Ishikawa (cell line): ENCODE data around the gene ZRANB1.

ENCODE experiments used
- CEBPB ChIP-seq: IDR thresholded peaks from 2 replicates; pipeline ENCODE4 v1.6.1; 2012
- CREB1 ChIP-seq: IDR thresholded peaks from 2 replicates; pipeline ENCODE4 v1.6.1; 2012; ENCODE audit warnings: low read depth
- EGR1 ChIP-seq: IDR thresholded peaks from 2 replicates; pipeline ENCODE4 v1.6.1; 2012
- EP300 ChIP-seq: IDR thresholded peaks from 2 replicates; pipeline ENCODE4 v1.6.1; 2012; ENCODE audit warnings: borderline replicate concordance
- FOXM1 ChIP-seq: IDR thresholded peaks from 2 replicates; pipeline ENCODE4 v1.6.1; 2012; ENCODE audit warnings: low read depth, borderline replicate concordance
- MAX ChIP-seq: IDR thresholded peaks from 2 replicates; pipeline ENCODE4 v1.6.1; 2012
- NFIC ChIP-seq: IDR thresholded peaks from 2 replicates; pipeline ENCODE4 v1.6.1; 2012
- RAD21 ChIP-seq: IDR thresholded peaks from 2 replicates; pipeline ENCODE4 v1.6.1; 2012; ENCODE audit warnings: low read depth
- REST ChIP-seq: IDR thresholded peaks from 2 replicates; pipeline ENCODE4 v1.6.1; 2012; ENCODE audit warnings: low read depth, mild to moderate bottlenecking
- TAF1 ChIP-seq: IDR thresholded peaks from 2 replicates; pipeline ENCODE4 v1.6.1; 2012; ENCODE audit warnings: low read depth, mild to moderate bottlenecking
- TCF12 ChIP-seq: IDR thresholded peaks from 2 replicates; pipeline ENCODE4 v1.6.1; 2012; ENCODE audit warnings: low read depth
- TEAD4 ChIP-seq: IDR thresholded peaks from 2 replicates; pipeline ENCODE4 v1.6.1; 2012
- USF1 ChIP-seq: IDR thresholded peaks from 2 replicates; pipeline ENCODE4 v1.6.1; 2012
- YY1 ChIP-seq: IDR thresholded peaks from 2 replicates; pipeline ENCODE4 v1.6.1; 2012; ENCODE audit warnings: low read depth
- ZBTB7A ChIP-seq: IDR thresholded peaks from 2 replicates; pipeline ENCODE4 v1.6.1; 2012; ENCODE audit warnings: low read depth

The ZRANB1 gene

GRCh38 chr10:124977161-124977560 lies 35.2 kb downstream of the ZRANB1 start:
- TF ChIP-seq REST (no peak), NFIC (no peak), MAX (no peak), ZBTB7A (no peak), TCF12 (no peak), CREB1 (no peak), TAF1 (no peak)

- TF ChIP-seq RAD21 (no peak), MAX (no peak), CREB1 (no peak), USF1 (peak; percentile 81), TCF12 (no peak)
Measured at GRCh38 chr10:124977648-124978375, 35.9 kb downstream of the ZRANB1 start.

GRCh38 chr10:124978376-124978725 lies 36.4 kb downstream of the ZRANB1 start:
- TF ChIP-seq YY1 (no peak), TEAD4 (no peak), RAD21 (no peak), USF1 (no peak)

- no peak for TF ChIP-seq CEBPB
- TF ChIP-seq TCF12: no peak
Measured at GRCh38 chr10:124983321-124983720, 41.4 kb downstream of the ZRANB1 start.

GRCh38 chr10:124984376-124984775 lies 42.5 kb downstream of the ZRANB1 start:
- TF ChIP-seq RAD21 (no peak), TAF1 (no peak), EP300 (no peak), NFIC (no peak), TCF12 (no peak), TEAD4 (no peak), EGR1 (no peak), USF1 (no peak)

GRCh38 chr10:124985162-124985561 lies 43.2 kb downstream of the ZRANB1 start:
- no peak for TF ChIP-seq YY1
- no peak for TF ChIP-seq REST
- TF ChIP-seq CREB1: no peak
- no peak for TF ChIP-seq USF1
- TF ChIP-seq TCF12: no peak
- no peak for TF ChIP-seq RAD21
- TF ChIP-seq ZBTB7A: no peak
- no peak for TF ChIP-seq EGR1
- no peak for TF ChIP-seq CEBPB
- TF ChIP-seq TAF1: no peak
- TF ChIP-seq EP300: no peak
- no peak for TF ChIP-seq TEAD4
- TF ChIP-seq NFIC: no peak
- no peak for TF ChIP-seq FOXM1
- no peak for TF ChIP-seq MAX
